Immature natural killer cell (primary cell): Measurements from ENCODE around the gene DBN1. TPM values are rescaled to one million over a fixed set of nuclear protein-coding genes. Genes with fewer than 3 reads are reported as not detected.

ENCODE experiments used
- DNase-seq, 3 donors: peaks; one replicate each; pipeline ENCODE4 v3.0.0; 2022; ENCODE audit warnings: mixed read lengths in 1 of 3
- H3K27ac Mint-ChIP-seq, 6 donors: one replicate each; pipeline ENCODE4 v1.8.0; 2020; ENCODE audit warnings: mixed read lengths in 6 of 6, mild to moderate bottlenecking in 5 of 6, inconsistent platforms in 4 of 6, moderate library complexity in 3 of 6
- H3K27me3 Mint-ChIP-seq, 3 donors: one replicate each; pipeline ENCODE4 v1.8.0; 2020 to 2021; ENCODE audit warnings: low read depth in 3 of 3, mild to moderate bottlenecking in 3 of 3, mixed read lengths in 3 of 3, moderate library complexity in 3 of 3, inconsistent platforms in 1 of 3
- H3K36me3 Mint-ChIP-seq, 3 donors: one replicate each; pipeline ENCODE4 v1.8.0; 2020; ENCODE audit warnings: mixed read lengths in 3 of 3, inconsistent platforms in 2 of 3, mild to moderate bottlenecking in 2 of 3
- H3K4me1 Mint-ChIP-seq, 2 donors: one replicate each; pipeline ENCODE4 v1.8.0; 2020; ENCODE audit warnings: inconsistent platforms in 2 of 2, mild to moderate bottlenecking in 2 of 2, mixed read lengths in 2 of 2, moderate library complexity in 1 of 2
- H3K4me3 Mint-ChIP-seq, 5 donors: one replicate each; pipeline ENCODE4 v1.8.0; 2020; ENCODE audit warnings: mild to moderate bottlenecking in 5 of 5, mixed read lengths in 5 of 5, inconsistent platforms in 3 of 5, moderate library complexity in 3 of 5
- H3K9me3 Mint-ChIP-seq, 6 donors: one replicate each; pipeline ENCODE4 v1.8.0; 2020; ENCODE audit warnings: mild to moderate bottlenecking in 6 of 6, mixed read lengths in 6 of 6, inconsistent platforms in 4 of 6, moderate library complexity in 3 of 6
- polyA plus RNA-seq, 3 donors: library from polyadenylated mRNA; unstranded; fragments of 300-500 nt; fragmentation: Illumina TruSeq; gene quantifications; one replicate each; pipeline ENCODE4 v1.2.3, GENCODE V29; 2021

Gene DBN1
- polyA plus RNA-seq, 3 donors from 2014 or later = 0.93 to 4.2 (median 2.8) TPM

- Mint-ChIP-seq H3K4me3 (no peak overlapping the region), H3K27me3 (peaks cover 0 to 6% (median 3%) of the 10 kb centered on the region in 3 donors), H3K36me3 (peaks cover 4 to 20% (median 9%) of the 10 kb centered on the region in 3 donors), H3K27ac (no peak overlapping the region), H3K9me3 (no peaks in the 10 kb centered on the region), H3K4me1 (peaks cover 9 to 12% of the 10 kb centered on the region in 2 donors)
- no peak for DNase-seq
Measured at GRCh38 chr5:177510567-177511053, 37.2 kb upstream of the DBN1 start.

GRCh38 chr5:177509991-177510566 is 36.6 kb upstream of the DBN1 start:
- H3K27ac Mint-ChIP-seq = peak overlapping the region in 1 of 6 donors; percentile 63
- no peak overlapping the region for H3K4me3 Mint-ChIP-seq
- DNase-seq = no peak
- H3K9me3 Mint-ChIP-seq = no peaks in the 10 kb centered on the region
- peaks cover 5 to 7% of the 10 kb centered on the region in 2 donors for H3K4me1 Mint-ChIP-seq
- H3K36me3 Mint-ChIP-seq = peaks cover 4 to 19% (median 9%) of the 10 kb centered on the region in 3 donors
- H3K27me3 Mint-ChIP-seq = peaks cover 0 to 6% (median 3%) of the 10 kb centered on the region in 3 donors

GRCh38 chr5:177509381-177509951 is 36.0 kb upstream of the DBN1 start, which contains the start of gene DOK3:
DOK3 (minus strand) TSS chr5:177509826; CDS start chr5:177509540, 286 bp downstream.
- DNase-seq = no peak
- H3K27ac Mint-ChIP-seq = peak within 1 kb of the TSS in 1 of 6 donors; percentile 67
- H3K4me3 Mint-ChIP-seq = peak within 1 kb of the TSS in 1 of 5 donors; percentile 36
- peaks cover 4 to 19% (median 9%) of the 10 kb centered on the region in 3 donors for H3K36me3 Mint-ChIP-seq
- H3K27me3 Mint-ChIP-seq = peaks cover 0 to 6% (median 3%) of the 10 kb centered on the region in 3 donors
- H3K9me3 Mint-ChIP-seq = no peaks in the 10 kb centered on the region
- H3K4me1 Mint-ChIP-seq = peaks cover 4 to 5% of the 10 kb centered on the region in 2 donors

GRCh38 chr5:177508837-177509236 is 35.4 kb upstream of the DBN1 start:
- H3K27me3 Mint-ChIP-seq = peaks cover 0 to 6% (median 2%) of the 10 kb centered on the region in 3 donors
- no peaks in the 10 kb centered on the region for H3K9me3 Mint-ChIP-seq
- peaks cover 1 to 13% (median 9%) of the 10 kb centered on the region in 3 donors for H3K36me3 Mint-ChIP-seq
- no peak for DNase-seq
- peaks cover 2 to 3% of the 10 kb centered on the region in 2 donors for H3K4me1 Mint-ChIP-seq
- no peak overlapping the region for H3K27ac Mint-ChIP-seq
- no peak overlapping the region for H3K4me3 Mint-ChIP-seq

DNA sequence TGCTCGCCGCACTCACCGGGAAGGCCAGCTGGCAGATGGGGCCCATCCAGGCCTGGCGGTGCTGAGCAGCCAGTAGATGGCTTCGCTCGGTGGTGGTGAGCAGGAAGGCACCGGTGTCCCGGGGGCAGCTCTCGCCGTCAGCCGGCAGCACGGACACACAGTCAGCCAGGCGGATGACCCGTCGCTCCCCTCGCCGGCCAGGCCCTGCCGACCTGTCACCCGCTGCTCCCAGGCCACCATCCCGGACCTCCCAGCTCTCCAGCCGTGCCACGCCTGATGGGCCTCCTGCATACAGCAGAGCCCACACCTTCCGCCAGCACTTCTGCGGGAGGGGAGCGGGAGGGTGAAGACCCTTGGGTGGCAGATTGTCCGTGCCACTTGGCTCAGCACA is 34.8 kb upstream of the DBN1 start:
- Mint-ChIP-seq H3K9me3 (no peaks in the 10 kb centered on the region), H3K36me3 (peaks cover 0 to 10% (median 9%) of the 10 kb centered on the region in 3 donors), H3K27me3 (peaks cover 0 to 5% (median 2%) of the 10 kb centered on the region in 3 donors), H3K4me1 (peaks cover 0 to 3% of the 10 kb centered on the region in 2 donors), H3K27ac (no peak overlapping the region), H3K4me3 (no peak overlapping the region)
- DNase-seq = no peak

- Mint-ChIP-seq H3K9me3 (no peaks in the 10 kb centered on the region), H3K4me1 (peaks cover 0 to 3% of the 10 kb centered on the region in 2 donors), H3K36me3 (peaks cover 0 to 10% (median 9%) of the 10 kb centered on the region in 3 donors), H3K27me3 (peaks cover 0 to 5% (median 2%) of the 10 kb centered on the region in 3 donors), H3K4me3 (no peak overlapping the region), H3K27ac (peak overlapping the region in 1 of 6 donors; percentile 24)
- DNase-seq = no peak
Measured at GRCh38 chr5:177507596-177508220, 34.3 kb upstream of the DBN1 start.

DNA sequence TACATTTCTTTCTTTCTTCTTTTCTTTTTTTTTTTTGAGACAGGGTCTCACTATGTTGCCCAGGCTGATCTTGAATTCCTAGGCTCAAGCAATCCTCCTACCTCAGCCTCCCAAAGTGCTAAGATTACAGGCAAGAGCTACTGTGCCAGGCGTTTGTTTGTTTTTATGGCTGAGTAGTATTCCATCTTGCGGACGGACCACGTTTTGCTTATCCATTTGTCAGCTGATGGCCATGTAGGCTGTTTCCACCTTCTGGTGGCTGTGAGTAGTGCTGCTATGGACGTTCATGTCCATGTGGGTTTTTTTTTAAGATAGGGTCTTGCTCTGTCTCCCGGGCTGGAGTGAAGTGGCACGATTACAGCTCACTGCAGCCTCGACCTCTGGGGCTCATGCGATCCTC is 33.7 kb upstream of the DBN1 start:
- peaks cover 0 to 3% of the 10 kb centered on the region in 2 donors for H3K4me1 Mint-ChIP-seq
- no peaks in the 10 kb centered on the region for H3K9me3 Mint-ChIP-seq
- H3K4me3 Mint-ChIP-seq = no peak overlapping the region
- H3K27ac Mint-ChIP-seq = no peak overlapping the region
- peaks cover 0 to 6% (median 2%) of the 10 kb centered on the region in 3 donors for H3K27me3 Mint-ChIP-seq
- no peak for DNase-seq
- peaks cover 0 to 10% (median 9%) of the 10 kb centered on the region in 3 donors for H3K36me3 Mint-ChIP-seq

- no peak for DNase-seq
- H3K27ac Mint-ChIP-seq = no peak overlapping the region
- peaks cover 0 to 4% (median 3%) of the 10 kb centered on the region in 3 donors for H3K27me3 Mint-ChIP-seq
- peaks cover 5% of the 10 kb centered on the region in 2 donors for H3K4me1 Mint-ChIP-seq
- H3K9me3 Mint-ChIP-seq = no peaks in the 10 kb centered on the region
- H3K4me3 Mint-ChIP-seq = no peak overlapping the region
- no peaks in the 10 kb centered on the region for H3K36me3 Mint-ChIP-seq
Measured at GRCh38 chr5:177505075-177505474, 31.6 kb upstream of the DBN1 start.

GRCh38 chr5:177504086-177505056 is 30.9 kb upstream of the DBN1 start:
- H3K9me3 Mint-ChIP-seq = no peaks in the 10 kb centered on the region
- peaks cover 2 to 6% (median 3%) of the 10 kb centered on the region in 3 donors for H3K27me3 Mint-ChIP-seq
- H3K4me3 Mint-ChIP-seq = no peak overlapping the region
- no peak overlapping the region for H3K27ac Mint-ChIP-seq
- H3K36me3 Mint-ChIP-seq = no peaks in the 10 kb centered on the region
- DNase-seq = no peak
- H3K4me1 Mint-ChIP-seq = peaks cover 2 to 5% of the 10 kb centered on the region in 2 donors

- H3K27ac Mint-ChIP-seq = no peak overlapping the region
- H3K9me3 Mint-ChIP-seq = no peaks in the 10 kb centered on the region
- no peaks in the 10 kb centered on the region for H3K36me3 Mint-ChIP-seq
- H3K4me3 Mint-ChIP-seq = no peak overlapping the region
- peaks cover 5 to 9% of the 10 kb centered on the region in 2 donors for H3K4me1 Mint-ChIP-seq
- H3K27me3 Mint-ChIP-seq = peaks cover 3 to 6% (median 4%) of the 10 kb centered on the region in 3 donors
- no peak for DNase-seq
Measured at GRCh38 chr5:177503351-177504085, 30.1 kb upstream of the DBN1 start.

DNA sequence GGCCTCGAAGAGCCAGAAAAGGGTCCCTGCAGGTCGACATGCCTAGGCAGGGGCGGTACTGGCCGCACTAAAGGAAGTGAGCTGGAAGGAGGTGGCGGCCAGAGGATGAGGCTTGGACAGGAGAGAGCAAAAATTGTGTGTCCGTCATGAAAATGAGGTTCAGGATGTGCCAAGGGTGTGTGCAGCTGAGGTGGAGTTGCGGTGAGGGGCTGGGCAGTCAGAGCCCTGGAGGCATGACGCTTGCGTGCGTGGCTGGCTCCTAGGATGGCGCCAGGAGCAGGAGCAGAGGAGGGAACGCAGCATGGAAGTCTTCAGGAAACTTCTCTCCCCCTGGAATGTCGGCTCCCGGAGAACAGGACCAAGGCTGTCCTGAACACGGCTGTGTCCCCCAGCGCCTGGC is 29.5 kb upstream of the DBN1 start:
- H3K36me3 Mint-ChIP-seq = no peaks in the 10 kb centered on the region
- H3K4me1 Mint-ChIP-seq = peaks cover 10 to 16% of the 10 kb centered on the region in 2 donors
- H3K9me3 Mint-ChIP-seq = no peaks in the 10 kb centered on the region
- H3K27ac Mint-ChIP-seq = peak overlapping the region in 1 of 6 donors; percentile 17
- no peak for DNase-seq
- no peak overlapping the region for H3K4me3 Mint-ChIP-seq
- peaks cover 3 to 9% (median 8%) of the 10 kb centered on the region in 3 donors for H3K27me3 Mint-ChIP-seq

DNA sequence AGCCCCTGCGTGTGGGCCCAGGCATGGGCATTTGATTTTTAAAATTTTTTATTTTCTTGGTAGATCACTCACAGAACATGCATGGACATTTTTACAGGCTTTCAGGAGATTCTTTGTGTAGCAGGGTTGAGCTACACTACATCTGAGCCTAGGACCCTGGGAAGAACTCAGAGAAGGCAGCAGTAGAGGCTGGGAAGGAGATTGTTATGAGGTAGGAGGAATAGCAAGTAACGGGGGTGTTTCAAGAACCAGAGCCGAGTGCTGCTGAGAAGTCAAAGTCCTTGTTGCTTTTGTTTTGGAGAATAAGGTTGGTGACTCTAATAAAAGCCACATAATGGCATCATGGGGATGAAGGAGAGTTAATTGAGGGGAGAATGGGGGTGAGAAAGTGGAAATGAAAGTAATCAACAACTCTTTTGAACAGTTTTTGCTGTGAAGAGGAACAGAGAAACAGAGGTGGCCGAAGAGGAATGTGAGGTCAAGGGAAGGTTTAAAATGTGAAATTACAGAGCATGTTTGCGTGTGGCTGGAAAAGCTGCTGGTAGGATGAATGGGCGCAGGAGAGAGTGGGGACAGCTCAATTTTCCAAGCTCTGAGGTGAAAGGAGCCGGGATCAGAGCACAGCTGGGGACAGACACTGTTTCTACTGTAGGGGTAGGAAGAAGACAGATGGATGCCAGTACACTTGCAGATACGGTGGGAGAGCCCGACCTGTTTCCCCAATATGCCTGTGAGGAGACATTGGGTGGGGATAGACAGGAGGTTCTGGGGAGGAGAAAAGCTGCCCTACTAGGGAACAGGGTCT is 28.6 kb upstream of the DBN1 start:
- H3K27ac Mint-ChIP-seq = peak overlapping the region in 2 of 6 donors; percentile 20 to 36
- H3K36me3 Mint-ChIP-seq = no peaks in the 10 kb centered on the region
- H3K4me3 Mint-ChIP-seq = no peak overlapping the region
- peaks cover 11 to 19% of the 10 kb centered on the region in 2 donors for H3K4me1 Mint-ChIP-seq
- H3K9me3 Mint-ChIP-seq = no peaks in the 10 kb centered on the region
- peaks cover 3 to 10% (median 9%) of the 10 kb centered on the region in 3 donors for H3K27me3 Mint-ChIP-seq
- DNase-seq = no peak
